ENCODE results near the gene ABHD17A.

Gene ABHD17A

DNA sequence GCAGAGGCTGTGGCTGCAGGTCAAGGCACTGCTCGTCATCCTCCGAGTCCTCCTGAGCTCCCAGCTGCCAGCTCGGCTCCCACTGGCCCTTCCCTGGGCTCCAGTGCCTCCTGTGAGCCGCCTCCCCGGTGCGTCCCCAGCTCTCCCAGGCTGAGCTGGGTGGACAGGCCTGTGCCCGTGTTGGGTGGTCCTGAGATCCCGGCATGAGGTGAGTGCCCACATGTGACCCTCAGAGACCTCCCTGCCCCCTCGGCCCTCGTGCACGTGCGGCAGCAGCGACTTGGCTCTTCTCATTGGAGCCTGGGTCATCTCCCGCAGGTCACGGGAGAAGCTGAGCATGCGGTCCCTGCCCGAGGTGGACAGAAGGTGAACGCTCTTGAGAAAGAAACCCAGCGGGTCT lies 35.3 kb upstream of the ABHD17A start:
- no peak for DNase-seq
- Histone ChIP-seq H3K27me3 (replicated peaks) (no peaks in the 10 kb centered on the region), H3K4me3 (ENCODE audit: low read depth, low read length) (no peak overlapping the region), H3K36me3 (replicated peaks) (peaks cover 56% of the 10 kb centered on the region), H3K27ac (no peak overlapping the region)
- in situ Hi-C loops (cut with HindIII; ENCODE audit: low pct_ligation_motif_present, low sequenced_read_pairs) = no loop called here
- TF ChIP-seq CTCF (IDR thresholded peaks at IDR 0.05; ENCODE audit: low read depth, low read length, missing control alignments) = no peak

DNA sequence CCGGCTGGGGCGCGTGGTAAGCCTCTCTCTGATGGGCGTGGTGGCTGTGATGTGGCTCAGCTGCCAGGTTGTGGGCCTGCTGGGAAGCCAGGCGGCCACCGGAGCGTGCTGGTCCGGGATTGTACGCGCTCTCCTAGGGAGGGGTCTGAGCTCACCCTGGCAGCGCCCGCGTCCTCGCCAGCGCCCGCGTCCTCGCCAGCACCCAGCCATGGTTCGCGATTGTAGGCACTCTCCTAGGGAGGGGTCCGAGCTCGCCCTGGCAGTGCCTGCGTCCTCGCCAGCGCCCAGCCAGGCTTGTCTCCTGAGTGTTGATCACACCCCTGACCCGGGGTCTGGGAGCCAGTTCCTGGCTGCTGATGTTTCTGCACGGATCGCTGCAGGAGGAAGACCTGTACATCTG lies 33.7 kb upstream of the ABHD17A start:
- Histone ChIP-seq H3K27me3 (replicated peaks) (no peaks in the 10 kb centered on the region), H3K36me3 (replicated peaks) (peaks cover 45% of the 10 kb centered on the region), H3K27ac (no peak overlapping the region), H3K4me3 (ENCODE audit: low read depth, low read length) (no peak overlapping the region)
- in situ Hi-C loops (cut with HindIII; ENCODE audit: low pct_ligation_motif_present, low sequenced_read_pairs) = no loop called here
- no peak for TF ChIP-seq CTCF (IDR thresholded peaks at IDR 0.05; ENCODE audit: low read depth, low read length, missing control alignments)
- DNase-seq = no peak

DNA sequence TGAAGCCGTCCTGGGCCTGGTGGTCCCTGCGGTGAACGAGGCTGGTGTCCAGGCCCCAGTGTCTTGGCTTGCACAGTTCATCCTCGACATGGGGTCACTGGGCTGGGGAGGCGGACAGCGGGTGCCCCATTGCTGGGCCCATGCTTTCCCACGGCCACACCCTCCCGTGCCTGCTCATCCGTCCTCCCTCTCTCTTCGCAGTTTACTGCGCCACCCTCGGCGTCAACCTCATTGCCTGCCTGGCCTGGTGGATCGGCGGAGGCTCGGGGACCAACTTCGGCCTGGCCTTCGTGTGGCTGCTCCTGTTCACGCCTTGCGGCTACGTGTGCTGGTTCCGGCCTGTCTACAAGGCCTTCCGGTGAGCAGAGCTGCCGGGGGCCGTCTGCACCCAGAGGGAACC lies 32.6 kb upstream of the ABHD17A start:
- H3K4me3 ChIP-seq (ENCODE audit: low read depth, low read length) = no peak overlapping the region
- no peak for DNase-seq
- peaks cover 48% of the 10 kb centered on the region for H3K36me3 ChIP-seq (replicated peaks)
- H3K27me3 ChIP-seq (replicated peaks) = no peaks in the 10 kb centered on the region
- in situ Hi-C loops (cut with HindIII; ENCODE audit: low pct_ligation_motif_present, low sequenced_read_pairs) = no loop called here
- TF ChIP-seq CTCF (IDR thresholded peaks at IDR 0.05; ENCODE audit: low read depth, low read length, missing control alignments) = no peak
- no peak overlapping the region for H3K27ac ChIP-seq

DNA sequence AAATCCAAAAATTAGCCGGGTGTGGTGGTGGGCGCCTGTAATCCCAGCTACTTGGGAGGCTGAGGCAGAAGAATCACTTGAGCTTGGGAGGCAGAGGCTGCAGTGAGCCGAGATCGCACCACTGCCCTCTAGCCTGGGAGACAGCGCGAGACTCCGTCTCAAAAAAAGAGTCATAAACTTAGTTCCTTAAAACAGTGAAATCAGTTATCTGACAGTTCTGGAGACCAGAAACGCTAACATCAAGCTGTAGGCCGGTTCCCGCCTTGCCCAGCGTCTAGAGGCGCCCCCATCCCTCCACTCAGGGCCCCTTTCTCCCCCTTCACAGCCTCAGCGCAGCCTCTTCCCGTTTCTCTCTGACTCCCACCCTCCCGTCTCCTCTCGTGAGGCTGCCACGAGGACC lies 31.9 kb upstream of the ABHD17A start:
- no peak overlapping the region for H3K4me3 ChIP-seq (ENCODE audit: low read depth, low read length)
- H3K36me3 ChIP-seq (replicated peaks) = peaks cover 50% of the 10 kb centered on the region
- no peak overlapping the region for H3K27ac ChIP-seq
- H3K27me3 ChIP-seq (replicated peaks) = no peaks in the 10 kb centered on the region
- in situ Hi-C loops (cut with HindIII; ENCODE audit: low pct_ligation_motif_present, low sequenced_read_pairs) = no loop called here
- no peak for DNase-seq
- no peak for TF ChIP-seq CTCF (IDR thresholded peaks at IDR 0.05; ENCODE audit: low read depth, low read length, missing control alignments)

- Histone ChIP-seq H3K27me3 (replicated peaks) (no peaks in the 10 kb centered on the region), H3K36me3 (replicated peaks) (peaks cover 40% of the 10 kb centered on the region), H3K4me3 (ENCODE audit: low read depth, low read length) (no peak overlapping the region), H3K27ac (no peak overlapping the region)
- TF ChIP-seq CTCF (IDR thresholded peaks at IDR 0.05; ENCODE audit: low read depth, low read length, missing control alignments) = no peak
- in situ Hi-C loops (cut with HindIII; ENCODE audit: low pct_ligation_motif_present, low sequenced_read_pairs) = no loop called here
- DNase-seq = no peak
Measured at GRCh38 chr19:1914826-1915341, 29.6 kb upstream of the ABHD17A start.

All from brain microvascular endothelial cell (primary cell).